SK-N-SH (cell line): ENCODE data around the gene SAE1. TPM values are rescaled to one million over a fixed set of nuclear protein-coding genes. Genes with fewer than 3 reads are reported as not detected.

Source experiments
- CTCF ChIA-PET: fragments of 300-600, 350-600 bp; formaldehyde crosslinking; extraction: SDS; loops from one replicate; lab custom pipeline; 2021; lab: Yijun Ruan, JAX
- POLR2A ChIA-PET: fragments of 350-600 bp; sonication (Branson Sonifier 250); formaldehyde crosslinking; extraction: SDS; loops from one replicate; lab custom pipeline; 2020; ENCODE audit warnings: antibody characterized with exemption, inconsistent platforms; lab: Yijun Ruan, JAX
- DNase-seq: peaks from one replicate; pipeline ENCODE4 v3.0.0; 2012
- H2AFZ ChIP-seq: fragments of 200-600 bp; sonication (generic); 2 replicates; pipeline ENCODE4 v1.8.1; 2016; ENCODE audit warnings: antibody characterized with exemption, mild to moderate bottlenecking, low read depth
- H3F3A ChIP-seq: fragments of 200-600 bp; sonication (generic); replicated peaks from 2 replicates; pipeline ENCODE3; 2016; ENCODE audit warnings: antibody characterized with exemption, mild to moderate bottlenecking; ENCODE audit not compliant: insufficient read depth
- H3K27ac ChIP-seq, 2 experiments: fragments of 200-500 bp in 1 of 2; fragments of 200-600 bp in 1 of 2; sonication (Bioruptor generic) in 1 of 2; sonication (generic), shearing (Covaris generic) in 1 of 2; 2 replicates each; pipeline versions ENCODE4 v1.5.1 to v1.6.1; 2014 to 2016; ENCODE audit warnings: low read depth in 2 of 2, inconsistent platforms in 1 of 2, low read length in 1 of 2, mild to moderate bottlenecking in 1 of 2, mixed read lengths in 1 of 2
- H3K27me3 ChIP-seq: fragments of 200-600 bp; sonication (generic), shearing (Covaris generic); 2 replicates; pipeline ENCODE4 v1.6.1; 2016; ENCODE audit warnings: mixed run types; ENCODE audit not compliant: insufficient read depth
- H3K36me3 ChIP-seq, 2 experiments: fragments of 200-500 bp in 1 of 2; fragments of 200-600 bp in 1 of 2; sonication (Bioruptor generic) in 1 of 2; sonication (generic) in 1 of 2; replicated peaks in 1 of 2; 2 replicates each; pipeline versions ENCODE3 to v1.5.1; 2014 to 2016; ENCODE audit warnings: low read length in 1 of 2, mild to moderate bottlenecking in 1 of 2; ENCODE audit not compliant: insufficient read depth in 2 of 2, control insufficient read depth in 1 of 2
- H3K4me1 ChIP-seq, 2 experiments: fragments of 200-500 bp in 1 of 2; fragments of 200-600 bp in 1 of 2; sonication (Bioruptor generic) in 1 of 2; sonication (generic), shearing (Covaris generic) in 1 of 2; 2 replicates each; pipeline versions ENCODE4 v1.5.1 to v1.6.1; 2014 to 2016; ENCODE audit warnings: low read depth in 1 of 2, low read length in 1 of 2, mixed run types in 1 of 2; ENCODE audit not compliant: insufficient read depth in 2 of 2, control insufficient read depth in 1 of 2
- H3K4me2 ChIP-seq: fragments of 200-600 bp; sonication (generic), shearing (Covaris generic); 2 replicates; pipeline ENCODE4 v1.6.1; 2017; ENCODE audit warnings: mixed run types
- H3K4me3 ChIP-seq, 2 experiments: fragments of 200-500 bp in 1 of 2; fragments of 200-600 bp in 1 of 2; sonication (Bioruptor generic) in 1 of 2; sonication (generic), shearing (Covaris generic) in 1 of 2; 2 replicates each; pipeline versions ENCODE4 v1.5.1 to v1.8.1; 2014 to 2016; ENCODE audit warnings: low read depth in 2 of 2, inconsistent platforms in 1 of 2, low read length in 1 of 2, mild to moderate bottlenecking in 1 of 2, mixed read lengths in 1 of 2, moderate library complexity in 1 of 2
- H3K79me2 ChIP-seq: fragments of 200-600 bp; sonication (generic); 2 replicates; pipeline ENCODE4 v1.8.1; 2017; ENCODE audit warnings: mild to moderate bottlenecking; ENCODE audit not compliant: insufficient read depth
- H3K9ac ChIP-seq: fragments of 200-600 bp; sonication (generic); 2 replicates; pipeline ENCODE4 v1.6.1; 2017; ENCODE audit warnings: mixed run types
- H3K9me2 ChIP-seq: fragments of 200-600 bp; sonication (generic); 2 replicates; pipeline ENCODE4 v1.6.1; 2017; ENCODE audit warnings: mixed run types
- H3K9me3 ChIP-seq: fragments of 200-600 bp; sonication (generic); 2 replicates; pipeline ENCODE4 v1.6.1; 2017; ENCODE audit warnings: mixed run types, mild to moderate bottlenecking, moderate library complexity
- H4K20me1 ChIP-seq: fragments of 200-600 bp; sonication (generic); 2 replicates; pipeline ENCODE4 v1.6.1; 2017; ENCODE audit warnings: mild to moderate bottlenecking, mixed run types; ENCODE audit not compliant: insufficient read depth
- CHD2 ChIP-seq: fragments of 150-350 bp; IDR thresholded peaks from 2 replicates; pipeline ENCODE4 v1.6.1; 2018; ENCODE audit warnings: low read length; ENCODE audit not compliant: partially characterized antibody
- CTCF ChIP-seq: fragments of 200-600 bp; sonication (generic); IDR thresholded peaks from 2 replicates; pipeline ENCODE4 v1.6.1; 2017; ENCODE audit warnings: antibody characterized with exemption, mild to moderate bottlenecking, moderate library complexity
- ELF1 ChIP-seq: IDR thresholded peaks from 2 replicates; pipeline ENCODE4 v1.4.0; 2012
- FOXJ3 ChIP-seq: sonication (generic); formaldehyde crosslinking; IDR thresholded peaks from 2 replicates; pipeline ENCODE4 v1.5.1; 2020; ENCODE audit warnings: mild to moderate bottlenecking, missing genetic modification reagents
- GABPA ChIP-seq: IDR thresholded peaks from 2 replicates; pipeline ENCODE4 v1.4.0; 2012; ENCODE audit warnings: low read depth, mild to moderate bottlenecking
- IRF3 ChIP-seq: fragments of 150-350 bp; IDR thresholded peaks from 2 replicates; pipeline ENCODE4 v1.6.1; 2016; ENCODE audit warnings: mild to moderate bottlenecking, low read depth, low read length
- JUND ChIP-seq: IDR thresholded peaks from 2 replicates; pipeline ENCODE4 v1.4.0; 2012
- MAX ChIP-seq: IDR thresholded peaks from 2 replicates; pipeline ENCODE4 v1.4.0; 2012; ENCODE audit warnings: low read depth
- MEF2A ChIP-seq: IDR thresholded peaks from 2 replicates; pipeline ENCODE4 v1.4.0; 2012; ENCODE audit warnings: low read depth, borderline replicate concordance
- MXI1 ChIP-seq: IDR thresholded peaks from 2 replicates; pipeline ENCODE4 v1.6.1; 2012; ENCODE audit warnings: mild to moderate bottlenecking, low read depth, low read length, improper control_type of control experiment
- NFIC ChIP-seq: IDR thresholded peaks from 2 replicates; pipeline ENCODE4 v1.4.0; 2012; ENCODE audit warnings: borderline replicate concordance
- NRF1 ChIP-seq: IDR thresholded peaks from 2 replicates; pipeline ENCODE4 v1.6.1; 2012; ENCODE audit warnings: low read depth, mild to moderate bottlenecking, low read length
- PBX3 ChIP-seq: IDR thresholded peaks from 2 replicates; pipeline ENCODE4; 2012
- POLR2AphosphoS5 ChIP-seq: IDR thresholded peaks from 2 replicates; pipeline ENCODE4 v1.6.1; 2012; ENCODE audit warnings: low read depth, low read length
- RAD21 ChIP-seq: IDR thresholded peaks from 2 replicates; pipeline ENCODE4 v1.6.1; 2012; ENCODE audit warnings: mild to moderate bottlenecking, low read length
- RCOR1 ChIP-seq: fragments of 150-350 bp; IDR thresholded peaks from 2 replicates; pipeline ENCODE4 v1.6.1; 2017; ENCODE audit warnings: antibody characterized with exemption, low read length
- RFX5 ChIP-seq: IDR thresholded peaks from 2 replicates; pipeline ENCODE4 v1.6.1; 2012; ENCODE audit warnings: mild to moderate bottlenecking, improper control_type of control experiment, low read length
- RXRA ChIP-seq: IDR thresholded peaks from 2 replicates; pipeline ENCODE4 v1.4.0; 2012; ENCODE audit warnings: low read depth, mild to moderate bottlenecking, borderline replicate concordance
- SMC3 ChIP-seq: IDR thresholded peaks from 2 replicates; pipeline ENCODE4 v1.6.1; 2012; ENCODE audit warnings: low read depth, low read length, improper control_type of control experiment
- TAF1 ChIP-seq: IDR thresholded peaks from 2 replicates; pipeline ENCODE4 v1.6.1; 2012; ENCODE audit warnings: low read depth, mild to moderate bottlenecking, low read length, moderate library complexity, borderline replicate concordance
- TCF12 ChIP-seq: IDR thresholded peaks from 2 replicates; pipeline ENCODE4 v1.4.0; 2012
- TEAD4 ChIP-seq: IDR thresholded peaks from 2 replicates; pipeline ENCODE4 v1.4.0; 2012; ENCODE audit warnings: mild to moderate bottlenecking, borderline replicate concordance; ENCODE audit not compliant: insufficient read depth
- USF1 ChIP-seq: IDR thresholded peaks from 2 replicates; pipeline ENCODE4 v1.4.0; 2012; ENCODE audit warnings: low read depth, borderline replicate concordance
- USF2 ChIP-seq: fragments of 150-350 bp; IDR thresholded peaks from 2 replicates; pipeline ENCODE4 v1.6.1; 2017; ENCODE audit warnings: antibody characterized with exemption, low read length, low read depth, borderline replicate concordance
- ZBTB33 ChIP-seq: IDR thresholded peaks from 2 replicates; pipeline ENCODE4 v1.4.0; 2012; ENCODE audit warnings: low read depth, borderline replicate concordance
- WGBS: methylation state at CpG from one replicate; pipeline ENCODE4 v1.1.6; 2017; ENCODE audit warnings: low lambda C conversion rate; 5-methylcytosine and 5-hydroxymethylcytosine counted together
- polyA plus RNA-seq, 3 experiments: library from polyadenylated mRNA; depleted of rRNA; stranded (reverse); fragments of >200 nt; gene quantifications; 2 replicates each; pipeline ENCODE4 v1.2.3, GENCODE V29; 2012

The SAE1 gene
- polyA plus RNA-seq, 1 of the 3 experiments (the other 2 are of a cell fraction), result 123 TPM

- H3K27ac ChIP-seq, result peak overlapping the region; percentile 99 to 100
- no peaks in the 10 kb centered on the region for H3K9me2 ChIP-seq
- peak overlapping the region; percentile 100 for H3K9ac ChIP-seq
- no peak overlapping the region for H2AFZ ChIP-seq
- peaks cover 26 to 31% of the 10 kb centered on the region in 2 experiments for H3K4me1 ChIP-seq
- H4K20me1 ChIP-seq, result no peaks in the 10 kb centered on the region
- peak; percentile 76 for DNase-seq
- H3K36me3 ChIP-seq, result peaks cover 13 to 15% of the 10 kb centered on the region in 2 experiments
- ChIA-PET CTCF (interaction anchor here (0.7 to 4.3 kb wide), 5 partner anchors 13 to 135 kb away, joined by 3 to 26 read pairs (median 11); no protein-coding TSS in a partner anchor), POLR2A (interaction anchor here (1.0 to 2.5 kb wide), 7 partner anchors 10 to 512 kb away, joined by 3 to 11 read pairs (median 5); partner anchors contain the start of genes CALM3, CCDC9, SAE1 and TMEM160)
- peaks cover 28% of the 10 kb centered on the region for H3F3A ChIP-seq
- no peaks in the 10 kb centered on the region for H3K27me3 ChIP-seq
- H3K79me2 ChIP-seq, result peaks cover 50% of the 10 kb centered on the region
- peak overlapping the region; percentile 99 for H3K4me2 ChIP-seq
- peak overlapping the region; percentile 78 to 92 for H3K4me3 ChIP-seq
- under 1% methylated on average over 65 of the region's 85 CpGs for WGBS
- H3K9me3 ChIP-seq, result no peaks in the 10 kb centered on the region
- TF ChIP-seq SMC3, result no peak
- 0 out of 2 replicates have a peak, but pooled peaks have one; percentile 4 for TF ChIP-seq MEF2A
- TF ChIP-seq IRF3, result no peak
- peak; percentile 4; the same call in 1 of the 2 replicates for TF ChIP-seq GABPA
- TF ChIP-seq RFX5, result no peak
- TF ChIP-seq RCOR1, result no peak
- TF ChIP-seq USF1, result 0 out of 2 replicates have a peak, but pooled peaks have one; percentile 24
- peak; percentile 86 for TF ChIP-seq TAF1
- no peak for TF ChIP-seq FOXJ3 (CRISPR knock-in tag)
- TF ChIP-seq JUND, result no peak
- 0 out of 2 replicates have a peak, but pooled peaks have one; percentile 20 for TF ChIP-seq ELF1
- TF ChIP-seq RXRA, result no peak
- peak; percentile 42; the same call in 1 of the 2 replicates for TF ChIP-seq MXI1
- no peak for TF ChIP-seq NRF1
- peak; percentile 31; the same call in 1 of the 2 replicates for TF ChIP-seq TCF12
- TF ChIP-seq MAX, result peak; percentile 87
- no peak for TF ChIP-seq CTCF
- no peak for TF ChIP-seq ZBTB33
- TF ChIP-seq PBX3, result no peak; the same call in 1 of the 2 replicates
- TF ChIP-seq RAD21, result no peak
- TF ChIP-seq POLR2AphosphoS5, result peak; percentile 83
- no peak for TF ChIP-seq USF2
- TF ChIP-seq NFIC, result no peak
- TF ChIP-seq CHD2, result no peak
- peak; percentile 59; the same call in 1 of the 2 replicates for TF ChIP-seq TEAD4
Measured at GRCh38 chr19:47112166-47112996, 18.3 kb upstream of the SAE1 start.
